SK-N-SH (cell line): ENCODE data around the gene PSEN2. TPM values are rescaled to one million over a fixed set of nuclear protein-coding genes. Genes with fewer than 3 reads are reported as not detected.

Experiments
- CTCF ChIA-PET: fragments of 300-600, 350-600 bp; formaldehyde crosslinking; extraction: SDS; loops from one replicate; lab custom pipeline; 2021; lab: Yijun Ruan, JAX
- POLR2A ChIA-PET: fragments of 350-600 bp; sonication (Branson Sonifier 250); formaldehyde crosslinking; extraction: SDS; loops from one replicate; lab custom pipeline; 2020; ENCODE audit warnings: antibody characterized with exemption, inconsistent platforms; lab: Yijun Ruan, JAX
- DNase-seq: peaks from one replicate; pipeline ENCODE4 v3.0.0; 2012
- H2AFZ ChIP-seq: fragments of 200-600 bp; sonication (generic); 2 replicates; pipeline ENCODE4 v1.8.1; 2016; ENCODE audit warnings: antibody characterized with exemption, mild to moderate bottlenecking, low read depth
- H3F3A ChIP-seq: fragments of 200-600 bp; sonication (generic); replicated peaks from 2 replicates; pipeline ENCODE3; 2016; ENCODE audit warnings: antibody characterized with exemption, mild to moderate bottlenecking; ENCODE audit not compliant: insufficient read depth
- H3K27ac ChIP-seq, 2 experiments: fragments of 200-500 bp in 1 of 2; fragments of 200-600 bp in 1 of 2; sonication (Bioruptor generic) in 1 of 2; sonication (generic), shearing (Covaris generic) in 1 of 2; 2 replicates each; pipeline versions ENCODE4 v1.5.1 to v1.6.1; 2014 to 2016; ENCODE audit warnings: low read depth in 2 of 2, inconsistent platforms in 1 of 2, low read length in 1 of 2, mild to moderate bottlenecking in 1 of 2, mixed read lengths in 1 of 2
- H3K27me3 ChIP-seq: fragments of 200-600 bp; sonication (generic), shearing (Covaris generic); 2 replicates; pipeline ENCODE4 v1.6.1; 2016; ENCODE audit warnings: mixed run types; ENCODE audit not compliant: insufficient read depth
- H3K36me3 ChIP-seq, 2 experiments: fragments of 200-500 bp in 1 of 2; fragments of 200-600 bp in 1 of 2; sonication (Bioruptor generic) in 1 of 2; sonication (generic) in 1 of 2; replicated peaks in 1 of 2; 2 replicates each; pipeline versions ENCODE3 to v1.5.1; 2014 to 2016; ENCODE audit warnings: low read length in 1 of 2, mild to moderate bottlenecking in 1 of 2; ENCODE audit not compliant: insufficient read depth in 2 of 2, control insufficient read depth in 1 of 2
- H3K4me1 ChIP-seq, 2 experiments: fragments of 200-500 bp in 1 of 2; fragments of 200-600 bp in 1 of 2; sonication (Bioruptor generic) in 1 of 2; sonication (generic), shearing (Covaris generic) in 1 of 2; 2 replicates each; pipeline versions ENCODE4 v1.5.1 to v1.6.1; 2014 to 2016; ENCODE audit warnings: low read depth in 1 of 2, low read length in 1 of 2, mixed run types in 1 of 2; ENCODE audit not compliant: insufficient read depth in 2 of 2, control insufficient read depth in 1 of 2
- H3K4me2 ChIP-seq: fragments of 200-600 bp; sonication (generic), shearing (Covaris generic); 2 replicates; pipeline ENCODE4 v1.6.1; 2017; ENCODE audit warnings: mixed run types
- H3K4me3 ChIP-seq, 2 experiments: fragments of 200-500 bp in 1 of 2; fragments of 200-600 bp in 1 of 2; sonication (Bioruptor generic) in 1 of 2; sonication (generic), shearing (Covaris generic) in 1 of 2; 2 replicates each; pipeline versions ENCODE4 v1.5.1 to v1.8.1; 2014 to 2016; ENCODE audit warnings: low read depth in 2 of 2, inconsistent platforms in 1 of 2, low read length in 1 of 2, mild to moderate bottlenecking in 1 of 2, mixed read lengths in 1 of 2, moderate library complexity in 1 of 2
- H3K79me2 ChIP-seq: fragments of 200-600 bp; sonication (generic); 2 replicates; pipeline ENCODE4 v1.8.1; 2017; ENCODE audit warnings: mild to moderate bottlenecking; ENCODE audit not compliant: insufficient read depth
- H3K9ac ChIP-seq: fragments of 200-600 bp; sonication (generic); 2 replicates; pipeline ENCODE4 v1.6.1; 2017; ENCODE audit warnings: mixed run types
- H3K9me2 ChIP-seq: fragments of 200-600 bp; sonication (generic); 2 replicates; pipeline ENCODE4 v1.6.1; 2017; ENCODE audit warnings: mixed run types
- H3K9me3 ChIP-seq: fragments of 200-600 bp; sonication (generic); 2 replicates; pipeline ENCODE4 v1.6.1; 2017; ENCODE audit warnings: mixed run types, mild to moderate bottlenecking, moderate library complexity
- H4K20me1 ChIP-seq: fragments of 200-600 bp; sonication (generic); 2 replicates; pipeline ENCODE4 v1.6.1; 2017; ENCODE audit warnings: mild to moderate bottlenecking, mixed run types; ENCODE audit not compliant: insufficient read depth
- CHD2 ChIP-seq: fragments of 150-350 bp; IDR thresholded peaks from 2 replicates; pipeline ENCODE4 v1.6.1; 2018; ENCODE audit warnings: low read length; ENCODE audit not compliant: partially characterized antibody
- ELF1 ChIP-seq: IDR thresholded peaks from 2 replicates; pipeline ENCODE4 v1.4.0; 2012
- EP300 ChIP-seq, 2 experiments: IDR thresholded peaks; 2 replicates each; pipeline versions ENCODE4 v1.4.0 to v1.6.1; 2012; ENCODE audit warnings: borderline replicate concordance in 1 of 2, low read depth in 1 of 2, low read length in 1 of 2
- EZH2phosphoT487 ChIP-seq: fragments of 200-600 bp; sonication (generic); IDR thresholded peaks from 2 replicates; pipeline ENCODE4 v1.6.1; 2017; ENCODE audit warnings: low read depth, mixed run types, mild to moderate bottlenecking, antibody characterized with exemption, moderate library complexity, borderline replicate concordance
- FOXJ3 ChIP-seq: sonication (generic); formaldehyde crosslinking; IDR thresholded peaks from 2 replicates; pipeline ENCODE4 v1.5.1; 2020; ENCODE audit warnings: mild to moderate bottlenecking, missing genetic modification reagents
- FOXM1 ChIP-seq: IDR thresholded peaks from 2 replicates; pipeline ENCODE4 v1.4.0; 2012; ENCODE audit warnings: low read depth, mild to moderate bottlenecking
- GABPA ChIP-seq: IDR thresholded peaks from 2 replicates; pipeline ENCODE4 v1.4.0; 2012; ENCODE audit warnings: low read depth, mild to moderate bottlenecking
- NFIC ChIP-seq: IDR thresholded peaks from 2 replicates; pipeline ENCODE4 v1.4.0; 2012; ENCODE audit warnings: borderline replicate concordance
- POLR2AphosphoS5 ChIP-seq: IDR thresholded peaks from 2 replicates; pipeline ENCODE4 v1.6.1; 2012; ENCODE audit warnings: low read depth, low read length
- RAD21 ChIP-seq: IDR thresholded peaks from 2 replicates; pipeline ENCODE4 v1.6.1; 2012; ENCODE audit warnings: mild to moderate bottlenecking, low read length
- RCOR1 ChIP-seq: fragments of 150-350 bp; IDR thresholded peaks from 2 replicates; pipeline ENCODE4 v1.6.1; 2017; ENCODE audit warnings: antibody characterized with exemption, low read length
- RFX5 ChIP-seq: IDR thresholded peaks from 2 replicates; pipeline ENCODE4 v1.6.1; 2012; ENCODE audit warnings: mild to moderate bottlenecking, improper control_type of control experiment, low read length
- RXRA ChIP-seq: IDR thresholded peaks from 2 replicates; pipeline ENCODE4 v1.4.0; 2012; ENCODE audit warnings: low read depth, mild to moderate bottlenecking, borderline replicate concordance
- TAF1 ChIP-seq: IDR thresholded peaks from 2 replicates; pipeline ENCODE4 v1.6.1; 2012; ENCODE audit warnings: low read depth, mild to moderate bottlenecking, low read length, moderate library complexity, borderline replicate concordance
- TCF12 ChIP-seq: IDR thresholded peaks from 2 replicates; pipeline ENCODE4 v1.4.0; 2012
- WGBS: methylation state at CpG from one replicate; pipeline ENCODE4 v1.1.6; 2017; ENCODE audit warnings: low lambda C conversion rate; 5-methylcytosine and 5-hydroxymethylcytosine counted together
- polyA plus RNA-seq, 3 experiments: library from polyadenylated mRNA; depleted of rRNA; stranded (reverse); fragments of >200 nt; gene quantifications; 2 replicates each; pipeline ENCODE4 v1.2.3, GENCODE V29; 2012
- TF ChIP-seq, protein P1 (sequence below): fragments of 200-600 bp; sonication (generic); IDR thresholded peaks from 2 replicates; pipeline ENCODE4 v1.6.1; 2017; ENCODE audit warnings: antibody characterized with exemption, mild to moderate bottlenecking, moderate library complexity
- TF ChIP-seq, protein P2 (sequence below): IDR thresholded peaks from 2 replicates; pipeline ENCODE4 v1.4.0; 2012; ENCODE audit warnings: low read depth
- TF ChIP-seq, protein P3 (sequence below): IDR thresholded peaks from 2 replicates; pipeline ENCODE4 v1.4.0; 2012; ENCODE audit warnings: low read depth, borderline replicate concordance
- TF ChIP-seq, protein P4 (sequence below): IDR thresholded peaks from 2 replicates; pipeline ENCODE4 v1.6.1; 2012; ENCODE audit warnings: mild to moderate bottlenecking, low read depth, low read length, moderate library complexity
- TF ChIP-seq, protein P5 (sequence below): fragments of 150-350 bp; IDR thresholded peaks from 2 replicates; pipeline ENCODE4 v1.6.1; 2016; ENCODE audit warnings: mild to moderate bottlenecking, low read depth, low read length

The PSEN2 gene
- polyA plus RNA-seq, 1 of the 3 experiments (the other 2 are of a cell fraction) = 20.2 TPM

DNA sequence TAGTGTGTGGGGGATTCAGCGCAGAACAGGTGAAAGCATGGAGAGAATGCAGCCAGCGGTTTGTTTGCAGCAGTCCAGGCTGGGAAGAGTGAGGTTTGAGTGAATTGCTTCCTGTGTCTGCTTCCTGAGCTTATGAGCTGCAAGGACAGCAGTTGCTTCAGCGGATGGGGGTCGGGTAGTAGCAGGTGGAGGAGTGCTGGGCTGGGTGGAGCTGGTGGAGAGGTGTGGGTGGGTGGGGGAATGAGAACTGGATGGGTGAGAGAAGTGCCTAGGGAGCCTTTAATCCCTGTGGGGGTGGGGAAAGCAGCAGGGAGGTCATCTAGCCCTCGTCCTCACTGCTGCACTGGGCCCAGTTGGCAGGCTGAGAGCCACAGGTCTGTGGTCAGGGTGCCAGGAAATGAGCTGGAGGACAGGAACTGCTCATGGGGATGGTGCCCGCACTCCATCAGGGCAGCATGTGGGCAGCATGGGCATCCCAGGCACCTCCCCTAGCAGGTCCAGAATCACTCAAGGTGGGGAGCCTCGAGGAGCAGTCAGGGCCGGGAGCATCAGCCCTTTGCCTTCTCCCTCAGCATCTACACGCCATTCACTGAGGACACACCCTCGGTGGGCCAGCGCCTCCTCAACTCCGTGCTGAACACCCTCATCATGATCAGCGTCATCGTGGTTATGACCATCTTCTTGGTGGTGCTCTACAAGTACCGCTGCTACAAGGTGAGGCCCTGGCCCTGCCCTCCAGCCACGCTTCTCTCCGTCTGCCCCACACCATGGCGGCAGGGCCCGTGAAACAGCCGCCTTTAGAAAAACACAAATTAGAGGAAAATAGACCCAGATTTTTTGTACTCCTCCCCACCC is 14.8 kb downstream of the PSEN2 start:
- no peaks in the 10 kb centered on the region for H3K9me3 ChIP-seq
- ChIA-PET POLR2A (no interaction called here), CTCF (no interaction called here)
- H4K20me1 ChIP-seq = no peaks in the 10 kb centered on the region
- peaks cover 0 to 26% of the 10 kb centered on the region in 2 experiments for H3K36me3 ChIP-seq
- H3K79me2 ChIP-seq = no peaks in the 10 kb centered on the region
- no peaks in the 10 kb centered on the region for H3F3A ChIP-seq
- TF ChIP-seq EZH2phosphoT487 = no peak
- TF ChIP-seq FOXM1 = no peak
- TF ChIP-seq, protein P1, sequence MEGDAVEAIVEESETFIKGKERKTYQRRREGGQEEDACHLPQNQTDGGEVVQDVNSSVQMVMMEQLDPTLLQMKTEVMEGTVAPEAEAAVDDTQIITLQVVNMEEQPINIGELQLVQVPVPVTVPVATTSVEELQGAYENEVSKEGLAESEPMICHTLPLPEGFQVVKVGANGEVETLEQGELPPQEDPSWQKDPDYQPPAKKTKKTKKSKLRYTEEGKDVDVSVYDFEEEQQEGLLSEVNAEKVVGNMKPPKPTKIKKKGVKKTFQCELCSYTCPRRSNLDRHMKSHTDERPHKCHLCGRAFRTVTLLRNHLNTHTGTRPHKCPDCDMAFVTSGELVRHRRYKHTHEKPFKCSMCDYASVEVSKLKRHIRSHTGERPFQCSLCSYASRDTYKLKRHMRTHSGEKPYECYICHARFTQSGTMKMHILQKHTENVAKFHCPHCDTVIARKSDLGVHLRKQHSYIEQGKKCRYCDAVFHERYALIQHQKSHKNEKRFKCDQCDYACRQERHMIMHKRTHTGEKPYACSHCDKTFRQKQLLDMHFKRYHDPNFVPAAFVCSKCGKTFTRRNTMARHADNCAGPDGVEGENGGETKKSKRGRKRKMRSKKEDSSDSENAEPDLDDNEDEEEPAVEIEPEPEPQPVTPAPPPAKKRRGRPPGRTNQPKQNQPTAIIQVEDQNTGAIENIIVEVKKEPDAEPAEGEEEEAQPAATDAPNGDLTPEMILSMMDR = no peak
- TF ChIP-seq, protein P2, sequence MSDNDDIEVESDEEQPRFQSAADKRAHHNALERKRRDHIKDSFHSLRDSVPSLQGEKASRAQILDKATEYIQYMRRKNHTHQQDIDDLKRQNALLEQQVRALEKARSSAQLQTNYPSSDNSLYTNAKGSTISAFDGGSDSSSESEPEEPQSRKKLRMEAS = no peak
- TF ChIP-seq FOXJ3 = no peak
- no peak for TF ChIP-seq CHD2
- no peak for TF ChIP-seq EP300 (IDR thresholded peaks at IDR 0.05; ENCODE audit: borderline replicate concordance in 1 of 2, low read depth in 1 of 2, low read length in 1 of 2)
- TF ChIP-seq RXRA = no peak
- TF ChIP-seq POLR2AphosphoS5 = no peak
- no peak for TF ChIP-seq NFIC
- TF ChIP-seq, protein P3, sequence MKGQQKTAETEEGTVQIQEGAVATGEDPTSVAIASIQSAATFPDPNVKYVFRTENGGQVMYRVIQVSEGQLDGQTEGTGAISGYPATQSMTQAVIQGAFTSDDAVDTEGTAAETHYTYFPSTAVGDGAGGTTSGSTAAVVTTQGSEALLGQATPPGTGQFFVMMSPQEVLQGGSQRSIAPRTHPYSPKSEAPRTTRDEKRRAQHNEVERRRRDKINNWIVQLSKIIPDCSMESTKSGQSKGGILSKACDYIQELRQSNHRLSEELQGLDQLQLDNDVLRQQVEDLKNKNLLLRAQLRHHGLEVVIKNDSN = no peak
- no peak for TF ChIP-seq TAF1
- TF ChIP-seq RAD21 = no peak
- TF ChIP-seq, protein P4, sequence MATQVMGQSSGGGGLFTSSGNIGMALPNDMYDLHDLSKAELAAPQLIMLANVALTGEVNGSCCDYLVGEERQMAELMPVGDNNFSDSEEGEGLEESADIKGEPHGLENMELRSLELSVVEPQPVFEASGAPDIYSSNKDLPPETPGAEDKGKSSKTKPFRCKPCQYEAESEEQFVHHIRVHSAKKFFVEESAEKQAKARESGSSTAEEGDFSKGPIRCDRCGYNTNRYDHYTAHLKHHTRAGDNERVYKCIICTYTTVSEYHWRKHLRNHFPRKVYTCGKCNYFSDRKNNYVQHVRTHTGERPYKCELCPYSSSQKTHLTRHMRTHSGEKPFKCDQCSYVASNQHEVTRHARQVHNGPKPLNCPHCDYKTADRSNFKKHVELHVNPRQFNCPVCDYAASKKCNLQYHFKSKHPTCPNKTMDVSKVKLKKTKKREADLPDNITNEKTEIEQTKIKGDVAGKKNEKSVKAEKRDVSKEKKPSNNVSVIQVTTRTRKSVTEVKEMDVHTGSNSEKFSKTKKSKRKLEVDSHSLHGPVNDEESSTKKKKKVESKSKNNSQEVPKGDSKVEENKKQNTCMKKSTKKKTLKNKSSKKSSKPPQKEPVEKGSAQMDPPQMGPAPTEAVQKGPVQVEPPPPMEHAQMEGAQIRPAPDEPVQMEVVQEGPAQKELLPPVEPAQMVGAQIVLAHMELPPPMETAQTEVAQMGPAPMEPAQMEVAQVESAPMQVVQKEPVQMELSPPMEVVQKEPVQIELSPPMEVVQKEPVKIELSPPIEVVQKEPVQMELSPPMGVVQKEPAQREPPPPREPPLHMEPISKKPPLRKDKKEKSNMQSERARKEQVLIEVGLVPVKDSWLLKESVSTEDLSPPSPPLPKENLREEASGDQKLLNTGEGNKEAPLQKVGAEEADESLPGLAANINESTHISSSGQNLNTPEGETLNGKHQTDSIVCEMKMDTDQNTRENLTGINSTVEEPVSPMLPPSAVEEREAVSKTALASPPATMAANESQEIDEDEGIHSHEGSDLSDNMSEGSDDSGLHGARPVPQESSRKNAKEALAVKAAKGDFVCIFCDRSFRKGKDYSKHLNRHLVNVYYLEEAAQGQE = no peak
- TF ChIP-seq ELF1 = no peak
- TF ChIP-seq GABPA = no peak
- TF ChIP-seq, protein P5, sequence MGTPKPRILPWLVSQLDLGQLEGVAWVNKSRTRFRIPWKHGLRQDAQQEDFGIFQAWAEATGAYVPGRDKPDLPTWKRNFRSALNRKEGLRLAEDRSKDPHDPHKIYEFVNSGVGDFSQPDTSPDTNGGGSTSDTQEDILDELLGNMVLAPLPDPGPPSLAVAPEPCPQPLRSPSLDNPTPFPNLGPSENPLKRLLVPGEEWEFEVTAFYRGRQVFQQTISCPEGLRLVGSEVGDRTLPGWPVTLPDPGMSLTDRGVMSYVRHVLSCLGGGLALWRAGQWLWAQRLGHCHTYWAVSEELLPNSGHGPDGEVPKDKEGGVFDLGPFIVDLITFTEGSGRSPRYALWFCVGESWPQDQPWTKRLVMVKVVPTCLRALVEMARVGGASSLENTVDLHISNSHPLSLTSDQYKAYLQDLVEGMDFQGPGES = no peak
- TF ChIP-seq TCF12 = no peak
- TF ChIP-seq RFX5 = no peak
- TF ChIP-seq RCOR1 = no peak
- no peaks in the 10 kb centered on the region for H3K27me3 ChIP-seq
- H3K9me2 ChIP-seq = no peaks in the 10 kb centered on the region
- no peak overlapping the region for H3K4me3 ChIP-seq
- H2AFZ ChIP-seq = no peak overlapping the region
- H3K4me2 ChIP-seq = no peak overlapping the region
- H3K9ac ChIP-seq = no peak overlapping the region
- DNase-seq = no peak
- 88% methylated on average over 17 of the region's 20 CpGs for WGBS
- no peak overlapping the region for H3K27ac ChIP-seq
- no peaks in the 10 kb centered on the region for H3K4me1 ChIP-seq
